HepG2 (cell line): ENCODE data around the gene PCGF5. TPM values are rescaled to one million over a fixed set of nuclear protein-coding genes. Genes with fewer than 3 reads are reported as not detected.

Experiments used
- CC2D1A ChIP-seq: sonication (generic); formaldehyde crosslinking; IDR thresholded peaks from 2 replicates; pipeline ENCODE4 v1.8.1; 2023; ENCODE audit warnings: mild to moderate bottlenecking, missing genetic modification reagents
- CEBPZ ChIP-seq: IDR thresholded peaks from 2 replicates; pipeline ENCODE4 v1.6.1; 2012; ENCODE audit warnings: low read length, improper control_type of control experiment
- DZIP1 ChIP-seq: sonication (generic); formaldehyde crosslinking; IDR thresholded peaks from 2 replicates; pipeline ENCODE4 v1.5.0; 2020; ENCODE audit warnings: mild to moderate bottlenecking, missing genetic modification reagents
- GMEB2 ChIP-seq: IDR thresholded peaks from 2 replicates; pipeline ENCODE4 v1.6.1; 2016; ENCODE audit warnings: missing biosample characterization, missing genetic modification reagents, low read depth
- HNRNPK ChIP-seq: fragments of 200-400 bp; formaldehyde crosslinking; IDR thresholded peaks from 2 replicates; pipeline ENCODE4 v1.6.1; 2018; ENCODE audit warnings: low read length, low read depth, moderate library complexity, mild to moderate bottlenecking; ENCODE audit not compliant: poor library complexity, severe bottlenecking
- KDM2A ChIP-seq: sonication (generic); formaldehyde crosslinking; IDR thresholded peaks from 2 replicates; pipeline ENCODE4 v1.4.0; 2020; ENCODE audit warnings: low read depth, missing genetic modification reagents, borderline replicate concordance
- NCOR1 ChIP-seq: fragments of 200-600 bp; sonication (generic); IDR thresholded peaks from 2 replicates; pipeline ENCODE4 v1.7.0; 2017; ENCODE audit warnings: antibody characterized with exemption, low read length, borderline replicate concordance
- ZNF10 ChIP-seq: sonication (generic); formaldehyde crosslinking; IDR thresholded peaks from 2 replicates; pipeline ENCODE4 v1.4.0; 2020; ENCODE audit warnings: mild to moderate bottlenecking, low read depth, missing genetic modification reagents, borderline replicate concordance
- ZNF30 ChIP-seq: sonication (generic); formaldehyde crosslinking; IDR thresholded peaks from 2 replicates; pipeline ENCODE4 v1.5.0; 2020; ENCODE audit warnings: mild to moderate bottlenecking, missing genetic modification reagents
- ZNF574 ChIP-seq: sonication (generic); formaldehyde crosslinking; IDR thresholded peaks from 2 replicates; pipeline ENCODE4 v1.4.0; 2020; ENCODE audit warnings: missing genetic modification reagents
- ZNF713 ChIP-seq: sonication (generic); formaldehyde crosslinking; IDR thresholded peaks from 2 replicates; pipeline ENCODE4 v1.4.0; 2020; ENCODE audit warnings: mild to moderate bottlenecking, missing genetic modification reagents
- ZNF784 ChIP-seq: sonication (generic); formaldehyde crosslinking; IDR thresholded peaks from 2 replicates; pipeline ENCODE4 v1.5.1; 2020; ENCODE audit warnings: missing genetic modification reagents, mild to moderate bottlenecking, borderline replicate concordance
- polyA plus RNA-seq, 8 experiments: library from polyadenylated mRNA; depleted of rRNA in 3 of 8; stranded (reverse) in 7 of 8; unstranded in 1 of 8; fragments of >200 nt; fragmentation: Illumina TruSeq in 4 of 8; extraction: Trizol in 4 of 8; gene quantifications; 2 replicates each; pipeline versions ENCODE4 v1.2.1 to v1.2.3, GENCODE V29; 2011 to 2016; ENCODE audit warnings: low read depth in 4 of 8, missing spikeins in 1 of 8, mixed read lengths in 1 of 8; ENCODE audit not compliant: insufficient read depth in 1 of 8
- total RNA-seq, 5 experiments: library from RNA; depleted of rRNA; stranded (reverse); fragments of >200 nt; fragmentation: Illumina TruSeq; extraction: Trizol; gene quantifications; 2 replicates each; pipeline ENCODE4 v1.2.3, GENCODE V29; 2016; ENCODE audit warnings: low read depth in 1 of 5

PCGF5 gene
- total and polyA plus RNA-seq, 2 of the 13 experiments (the other 11 are each of a cell fraction or from before 2014, with no cell fraction given): 61.3 to 138 TPM

GRCh38 chr10:91220194-91220953, at the start of gene PCGF5 (continued):
- TF ChIP-seq DZIP1 (CRISPR knock-in tag): peak; percentile 36; the same call in 1 of the 2 replicates
- TF ChIP-seq ZNF784: peak; percentile 11; the same call in 1 of the 2 replicates
- peak; percentile 46; the same call in 1 of the 2 replicates for TF ChIP-seq ZNF574 (CRISPR knock-in tag)
- TF ChIP-seq CEBPZ: no peak
- TF ChIP-seq CC2D1A (CRISPR knock-in tag): no peak
- no peak for TF ChIP-seq ZNF713
- no peak for TF ChIP-seq GMEB2
- peak; percentile 88; the same call in 1 of the 2 replicates for TF ChIP-seq NCOR1
- TF ChIP-seq ZNF30 (CRISPR knock-in tag): no peak
- TF ChIP-seq HNRNPK: no peak
- TF ChIP-seq ZNF10 (CRISPR knock-in tag): no peak
- TF ChIP-seq KDM2A: peak; percentile 71
